GM23338 (cell line): ENCODE measurements around the gene SLIT1. TPM values are rescaled to one million over a fixed set of nuclear protein-coding genes. Genes with fewer than 3 reads are reported as not detected.

Experiments used
- ATAC-seq: fragments of 200-7000 bp; cut with Tn5 transposase; 3 replicates; pipeline ENCODE4 v1.9.1; 2020
- DNase-seq: peaks from one replicate; pipeline ENCODE4 v3.0.0-alpha.2; 2015; ENCODE audit warnings: low spot score
- H2AFZ ChIP-seq: fragments of 200-600 bp; sonication (generic); 2 replicates; pipeline ENCODE4 v1.8.0; 2016; ENCODE audit warnings: antibody characterized with exemption, mild to moderate bottlenecking, moderate library complexity
- H3F3A ChIP-seq: fragments of 200-600 bp; sonication (generic); replicated peaks from 2 replicates; pipeline ENCODE4 v1.8.0; 2017; ENCODE audit warnings: antibody characterized with exemption, mixed run types, low read depth
- H3K27ac ChIP-seq: fragments of 200-600 bp; sonication (generic); 2 replicates; pipeline ENCODE4 v1.6.1; 2016; ENCODE audit warnings: low read depth
- H3K27me3 ChIP-seq: fragments of 200-600 bp; sonication (generic); 2 replicates; pipeline ENCODE4 v1.8.0; 2016; ENCODE audit warnings: mild to moderate bottlenecking, mixed run types, moderate library complexity; ENCODE audit not compliant: insufficient read depth
- H3K36me3 ChIP-seq: fragments of 200-600 bp; sonication (generic); 2 replicates; pipeline ENCODE4 v1.8.0; 2016; ENCODE audit warnings: mild to moderate bottlenecking; ENCODE audit not compliant: insufficient read depth
- H3K4me1 ChIP-seq: fragments of 200-600 bp; sonication (generic); 2 replicates; pipeline ENCODE4 v1.8.0; 2016; ENCODE audit warnings: mild to moderate bottlenecking, moderate library complexity; ENCODE audit not compliant: insufficient read depth
- H3K4me2 ChIP-seq: fragments of 200-600 bp; sonication (generic); 2 replicates; pipeline ENCODE4 v1.7.1; 2017; ENCODE audit warnings: mixed run types
- H3K4me3 ChIP-seq: fragments of 200-600 bp; sonication (generic); 2 replicates; pipeline ENCODE4 v1.6.1; 2016; ENCODE audit warnings: mixed run types
- H3K79me2 ChIP-seq: fragments of 200-600 bp; sonication (generic); replicated peaks from 2 replicates; pipeline ENCODE4 v1.8.0; 2017; ENCODE audit warnings: mild to moderate bottlenecking; ENCODE audit not compliant: insufficient read depth
- H3K9me2 ChIP-seq: fragments of 200-600 bp; sonication (generic); 2 replicates; pipeline ENCODE4 v1.8.0; 2017; ENCODE audit not compliant: insufficient read depth
- H4K20me1 ChIP-seq: fragments of 200-600 bp; sonication (generic); replicated peaks from 2 replicates; pipeline ENCODE4 v1.8.0; 2017; ENCODE audit warnings: mild to moderate bottlenecking; ENCODE audit not compliant: insufficient read depth
- H3K27ac Mint-ChIP-seq: 2 replicates; pipeline ENCODE4 v1.8.0; 2020; ENCODE audit warnings: inconsistent platforms, mild to moderate bottlenecking, moderate library complexity, mixed read lengths
- H3K27me3 Mint-ChIP-seq: 3 replicates; pipeline ENCODE4 v1.8.0; 2022; ENCODE audit warnings: low read depth, mild to moderate bottlenecking, moderate library complexity, mixed read lengths, inconsistent platforms; ENCODE audit not compliant: insufficient read depth, poor library complexity
- H3K36me3 Mint-ChIP-seq: 3 replicates; pipeline ENCODE4 v1.8.0; 2021; ENCODE audit warnings: low read depth, mild to moderate bottlenecking, inconsistent platforms, moderate library complexity, mixed read lengths
- H3K4me1 Mint-ChIP-seq: 3 replicates; pipeline ENCODE4 v1.8.0; 2020; ENCODE audit warnings: mild to moderate bottlenecking, inconsistent platforms, mixed read lengths
- H3K4me3 Mint-ChIP-seq: 3 replicates; pipeline ENCODE4 v1.8.0; 2021; ENCODE audit warnings: moderate library complexity, mild to moderate bottlenecking, inconsistent platforms, mixed read lengths
- H3K9me3 Mint-ChIP-seq: 3 replicates; pipeline ENCODE4 v1.8.0; 2020; ENCODE audit warnings: moderate library complexity, mild to moderate bottlenecking, inconsistent platforms, mixed read lengths
- CREB1 ChIP-seq: fragments of 250-450 bp; sonication (Bioruptor Pico); IDR thresholded peaks from 2 replicates; pipeline ENCODE4 v1.5.0; 2020; ENCODE audit warnings: low read depth, mild to moderate bottlenecking, moderate library complexity
- EZH2 ChIP-seq: fragments of 200-600 bp; sonication (generic); IDR thresholded peaks from one replicate; pipeline ENCODE4 v1.8.0; 2017; ENCODE audit warnings: antibody characterized with exemption, mild to moderate bottlenecking, low read depth; ENCODE audit not compliant: unreplicated experiment
- EZH2phosphoT487 ChIP-seq: fragments of 200-600 bp; sonication (generic); IDR thresholded peaks from one replicate; pipeline ENCODE4 v1.8.1; 2018; ENCODE audit warnings: antibody characterized with exemption; ENCODE audit not compliant: unreplicated experiment
- JUNB ChIP-seq: IDR thresholded peaks from one replicate; pipeline ENCODE4 v1.6.1; 2016; ENCODE audit warnings: antibody characterized with exemption; ENCODE audit not compliant: unreplicated experiment
- NANOG ChIP-seq: IDR thresholded peaks from 2 replicates; pipeline ENCODE4 v1.6.1; 2016; ENCODE audit warnings: antibody characterized with exemption, borderline replicate concordance
- POLR2AphosphoS5 ChIP-seq: IDR thresholded peaks from 2 replicates; pipeline ENCODE4 v1.6.1; 2016; ENCODE audit warnings: antibody characterized with exemption, low read depth
- STAT1 ChIP-seq: IDR thresholded peaks from one replicate; pipeline ENCODE4 v1.6.1; 2016; ENCODE audit warnings: antibody characterized with exemption; ENCODE audit not compliant: unreplicated experiment
- ZNF331 ChIP-seq: fragments of 250-450 bp; sonication (Bioruptor Pico); IDR thresholded peaks from 2 replicates; pipeline ENCODE4 v1.5.0; 2020; ENCODE audit warnings: low read depth, mild to moderate bottlenecking, moderate library complexity
- polyA plus RNA-seq: library from polyadenylated mRNA; unstranded; fragments of >200 nt; fragmentation: Nextera tagmentation; extraction: Ambion mirVana; gene quantifications from 2 replicates; pipeline ENCODE4 v1.2.1, GENCODE V29; 2016
- total RNA-seq: library from RNA; depleted of rRNA; stranded (reverse); fragments of >200 nt; shearing (Covaris generic); gene quantifications from 2 replicates; pipeline ENCODE4 v1.2.3, GENCODE V29; 2014
- TF ChIP-seq, protein P1 (sequence below), 2 experiments: fragments of 200-600 bp in 1 of 2; sonication (generic) in 1 of 2; conservative IDR thresholded peaks; 2 replicates each; pipeline versions ENCODE4 v1.5.1 to v1.6.1; 2016 to 2017; ENCODE audit warnings: antibody characterized with exemption in 2 of 2, low read depth in 2 of 2, mild to moderate bottlenecking in 2 of 2, moderate library complexity in 1 of 2
- TF ChIP-seq, protein P2 (sequence below): IDR thresholded peaks from one replicate; pipeline ENCODE4 v1.6.1; 2018; ENCODE audit warnings: antibody characterized with exemption; ENCODE audit not compliant: unreplicated experiment
- TF ChIP-seq, protein P3 (sequence below): IDR thresholded peaks from 2 replicates; pipeline ENCODE4 v1.6.1; 2016; ENCODE audit warnings: antibody characterized with exemption

SLIT1 gene
- total and polyA plus RNA-seq, 2 experiments from 2014 or later = 0.76 to 1.7 TPM

DNA sequence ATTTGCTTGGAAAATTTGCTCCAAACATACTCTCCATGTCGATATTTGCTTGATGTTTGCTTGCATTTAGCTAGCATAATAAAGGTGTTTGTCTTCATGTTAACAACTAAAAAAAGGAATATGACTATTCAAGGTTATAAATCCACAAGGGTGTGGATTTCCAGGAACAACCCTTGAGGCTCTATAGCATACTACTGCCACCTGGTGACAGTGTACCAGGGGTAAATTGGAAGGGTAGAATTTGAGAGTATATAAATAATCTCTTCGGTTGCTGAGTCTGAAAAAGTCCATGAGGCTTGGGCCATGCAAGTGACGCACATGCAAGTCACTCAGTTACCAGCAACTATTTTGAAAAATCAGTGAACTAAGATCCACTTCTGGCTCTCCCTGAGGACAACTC, 68.4 kb downstream of the SLIT1 start:
- no peaks in the 10 kb centered on the region for H4K20me1 ChIP-seq
- no peaks in the 10 kb centered on the region for H3K27me3 ChIP-seq
- H3K36me3 Mint-ChIP-seq = no peaks in the 10 kb centered on the region
- no peak for TF ChIP-seq EZH2phosphoT487
- TF ChIP-seq, protein P1, sequence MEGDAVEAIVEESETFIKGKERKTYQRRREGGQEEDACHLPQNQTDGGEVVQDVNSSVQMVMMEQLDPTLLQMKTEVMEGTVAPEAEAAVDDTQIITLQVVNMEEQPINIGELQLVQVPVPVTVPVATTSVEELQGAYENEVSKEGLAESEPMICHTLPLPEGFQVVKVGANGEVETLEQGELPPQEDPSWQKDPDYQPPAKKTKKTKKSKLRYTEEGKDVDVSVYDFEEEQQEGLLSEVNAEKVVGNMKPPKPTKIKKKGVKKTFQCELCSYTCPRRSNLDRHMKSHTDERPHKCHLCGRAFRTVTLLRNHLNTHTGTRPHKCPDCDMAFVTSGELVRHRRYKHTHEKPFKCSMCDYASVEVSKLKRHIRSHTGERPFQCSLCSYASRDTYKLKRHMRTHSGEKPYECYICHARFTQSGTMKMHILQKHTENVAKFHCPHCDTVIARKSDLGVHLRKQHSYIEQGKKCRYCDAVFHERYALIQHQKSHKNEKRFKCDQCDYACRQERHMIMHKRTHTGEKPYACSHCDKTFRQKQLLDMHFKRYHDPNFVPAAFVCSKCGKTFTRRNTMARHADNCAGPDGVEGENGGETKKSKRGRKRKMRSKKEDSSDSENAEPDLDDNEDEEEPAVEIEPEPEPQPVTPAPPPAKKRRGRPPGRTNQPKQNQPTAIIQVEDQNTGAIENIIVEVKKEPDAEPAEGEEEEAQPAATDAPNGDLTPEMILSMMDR (conservative IDR thresholded peaks at IDR 0.05; ENCODE audit: low read depth in 2 of 2) = peak; percentile 57 to 59
- DNase-seq (peak; percentile 44), ATAC-seq (peak; percentile 52)
- no peaks in the 10 kb centered on the region for H3K36me3 ChIP-seq
- peaks cover 5% of the 10 kb centered on the region for H3K27me3 Mint-ChIP-seq
- no peaks in the 10 kb centered on the region for H3K79me2 ChIP-seq
- no peak overlapping the region for H3K4me3 Mint-ChIP-seq
- no peak overlapping the region for H2AFZ ChIP-seq
- no peak overlapping the region for H3K4me3 ChIP-seq
- H3K9me3 Mint-ChIP-seq = no peaks in the 10 kb centered on the region
- no peaks in the 10 kb centered on the region for H3F3A ChIP-seq
- no peak overlapping the region for H3K27ac Mint-ChIP-seq
- no peaks in the 10 kb centered on the region for H3K9me2 ChIP-seq
- no peak overlapping the region for H3K4me2 ChIP-seq
- peaks cover 3% of the 10 kb centered on the region; the same call in 1 of the 3 replicates for H3K4me1 Mint-ChIP-seq
- 0 out of 2 replicates have a peak, but pooled peaks cover 6% of the 10 kb centered on the region for H3K4me1 ChIP-seq
- H3K27ac ChIP-seq = no peak overlapping the region

DNA sequence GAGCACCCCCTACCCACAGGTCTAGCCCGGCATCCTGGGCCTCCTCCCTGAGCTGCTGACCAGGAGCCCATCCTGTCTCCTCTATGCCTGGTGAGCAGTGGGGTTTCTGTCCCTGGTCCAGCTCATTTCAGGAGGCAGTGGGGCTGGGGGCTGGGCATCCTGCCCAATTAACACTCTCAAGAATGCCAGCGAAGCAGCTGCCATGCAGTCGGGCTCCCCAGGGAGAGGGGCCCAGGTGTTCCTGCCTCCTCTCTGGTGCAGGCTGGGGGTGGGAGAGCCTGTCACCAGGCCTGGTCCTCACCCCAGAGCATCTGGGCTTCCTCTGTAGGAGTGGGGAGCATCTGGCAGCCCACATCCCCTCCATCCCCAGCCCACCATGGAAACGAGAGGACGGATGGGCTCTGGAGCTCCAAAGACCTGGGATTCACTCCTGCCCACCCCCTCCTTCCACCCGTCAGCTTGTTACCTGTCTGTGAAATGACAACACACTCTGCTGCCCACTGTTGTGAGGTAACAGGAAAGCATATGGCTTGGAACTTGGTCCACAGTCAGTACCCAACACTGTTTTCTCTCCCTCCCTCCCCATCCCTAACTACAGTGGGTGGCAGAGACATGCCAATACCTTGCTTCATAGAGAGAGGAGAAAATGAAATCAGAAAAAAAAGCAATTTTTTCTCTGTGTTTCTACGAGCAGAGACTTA, 69.1 kb downstream of the SLIT1 start:
- H3K27me3 Mint-ChIP-seq = peaks cover 4% of the 10 kb centered on the region
- H3K27ac ChIP-seq = no peak overlapping the region
- H3K36me3 Mint-ChIP-seq = no peaks in the 10 kb centered on the region
- H3K4me1 Mint-ChIP-seq = peaks cover 3% of the 10 kb centered on the region; the same call in 1 of the 3 replicates
- no peaks in the 10 kb centered on the region for H3K9me3 Mint-ChIP-seq
- no peak overlapping the region for H3K4me3 Mint-ChIP-seq
- H3K4me3 ChIP-seq = no peak overlapping the region
- no peaks in the 10 kb centered on the region for H3K9me2 ChIP-seq
- no peaks in the 10 kb centered on the region for H4K20me1 ChIP-seq
- H2AFZ ChIP-seq = no peak overlapping the region
- H3K4me1 ChIP-seq = 0 out of 2 replicates have a peak, but pooled peaks cover 6% of the 10 kb centered on the region
- H3K27ac Mint-ChIP-seq = no peak overlapping the region
- no peaks in the 10 kb centered on the region for H3K79me2 ChIP-seq
- DNase-seq (no peak), ATAC-seq (no peak)
- TF ChIP-seq NANOG (no peak), JUNB (no peak), CREB1 (CRISPR knock-in tag) (no peak), EZH2phosphoT487 (no peak), ZNF331 (CRISPR knock-in tag) (no peak), STAT1 (no peak), POLR2AphosphoS5 (no peak), EZH2 (no peak)
- TF ChIP-seq, protein P1 (conservative IDR thresholded peaks at IDR 0.05; ENCODE audit: low read depth in 2 of 2) = no peak
- TF ChIP-seq, protein P2, sequence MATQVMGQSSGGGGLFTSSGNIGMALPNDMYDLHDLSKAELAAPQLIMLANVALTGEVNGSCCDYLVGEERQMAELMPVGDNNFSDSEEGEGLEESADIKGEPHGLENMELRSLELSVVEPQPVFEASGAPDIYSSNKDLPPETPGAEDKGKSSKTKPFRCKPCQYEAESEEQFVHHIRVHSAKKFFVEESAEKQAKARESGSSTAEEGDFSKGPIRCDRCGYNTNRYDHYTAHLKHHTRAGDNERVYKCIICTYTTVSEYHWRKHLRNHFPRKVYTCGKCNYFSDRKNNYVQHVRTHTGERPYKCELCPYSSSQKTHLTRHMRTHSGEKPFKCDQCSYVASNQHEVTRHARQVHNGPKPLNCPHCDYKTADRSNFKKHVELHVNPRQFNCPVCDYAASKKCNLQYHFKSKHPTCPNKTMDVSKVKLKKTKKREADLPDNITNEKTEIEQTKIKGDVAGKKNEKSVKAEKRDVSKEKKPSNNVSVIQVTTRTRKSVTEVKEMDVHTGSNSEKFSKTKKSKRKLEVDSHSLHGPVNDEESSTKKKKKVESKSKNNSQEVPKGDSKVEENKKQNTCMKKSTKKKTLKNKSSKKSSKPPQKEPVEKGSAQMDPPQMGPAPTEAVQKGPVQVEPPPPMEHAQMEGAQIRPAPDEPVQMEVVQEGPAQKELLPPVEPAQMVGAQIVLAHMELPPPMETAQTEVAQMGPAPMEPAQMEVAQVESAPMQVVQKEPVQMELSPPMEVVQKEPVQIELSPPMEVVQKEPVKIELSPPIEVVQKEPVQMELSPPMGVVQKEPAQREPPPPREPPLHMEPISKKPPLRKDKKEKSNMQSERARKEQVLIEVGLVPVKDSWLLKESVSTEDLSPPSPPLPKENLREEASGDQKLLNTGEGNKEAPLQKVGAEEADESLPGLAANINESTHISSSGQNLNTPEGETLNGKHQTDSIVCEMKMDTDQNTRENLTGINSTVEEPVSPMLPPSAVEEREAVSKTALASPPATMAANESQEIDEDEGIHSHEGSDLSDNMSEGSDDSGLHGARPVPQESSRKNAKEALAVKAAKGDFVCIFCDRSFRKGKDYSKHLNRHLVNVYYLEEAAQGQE = no peak
- TF ChIP-seq, protein P3, sequence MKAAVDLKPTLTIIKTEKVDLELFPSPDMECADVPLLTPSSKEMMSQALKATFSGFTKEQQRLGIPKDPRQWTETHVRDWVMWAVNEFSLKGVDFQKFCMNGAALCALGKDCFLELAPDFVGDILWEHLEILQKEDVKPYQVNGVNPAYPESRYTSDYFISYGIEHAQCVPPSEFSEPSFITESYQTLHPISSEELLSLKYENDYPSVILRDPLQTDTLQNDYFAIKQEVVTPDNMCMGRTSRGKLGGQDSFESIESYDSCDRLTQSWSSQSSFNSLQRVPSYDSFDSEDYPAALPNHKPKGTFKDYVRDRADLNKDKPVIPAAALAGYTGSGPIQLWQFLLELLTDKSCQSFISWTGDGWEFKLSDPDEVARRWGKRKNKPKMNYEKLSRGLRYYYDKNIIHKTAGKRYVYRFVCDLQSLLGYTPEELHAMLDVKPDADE = no peak
- no peaks in the 10 kb centered on the region for H3K36me3 ChIP-seq
- no peaks in the 10 kb centered on the region for H3F3A ChIP-seq
- H3K4me2 ChIP-seq = no peak overlapping the region
- no peaks in the 10 kb centered on the region for H3K27me3 ChIP-seq
